Neutrophil (primary cell): ENCODE data around the gene STRIP1.

Source experiments
- H3K27ac ChIP-seq: fragments of 200-600 bp; sonication (generic); 2 replicates; pipeline ENCODE4 v1.5.1; 2016; ENCODE audit warnings: mild to moderate bottlenecking, moderate library complexity
- H3K27me3 ChIP-seq: fragments of 200-600 bp; sonication (generic); 2 replicates; pipeline ENCODE4 v1.6.0; 2016; ENCODE audit warnings: mild to moderate bottlenecking
- H3K36me3 ChIP-seq: fragments of 200-600 bp; sonication (generic); 2 replicates; pipeline ENCODE4 v1.5.1; 2017
- H3K4me1 ChIP-seq, 2 experiments: fragments of 200-600 bp in 1 of 2; sonication (generic) in 1 of 2; 1 replicate in 1 of 2; 2 replicates in 1 of 2; pipeline versions ENCODE4 v1.5.1 to v1.6.1; 2013 to 2016; ENCODE audit warnings: low read depth in 1 of 2, low read length in 1 of 2, mild to moderate bottlenecking in 1 of 2, moderate library complexity in 1 of 2; ENCODE audit not compliant: control insufficient read depth in 1 of 2, insufficient read depth in 1 of 2
- H3K4me3 ChIP-seq, 2 experiments: fragments of 200-600 bp in 1 of 2; sonication (generic) in 1 of 2; 1 replicate in 1 of 2; 2 replicates in 1 of 2; pipeline ENCODE4 v1.5.1; 2013 to 2016; ENCODE audit warnings: low read depth in 1 of 2, low read length in 1 of 2, mild to moderate bottlenecking in 1 of 2, moderate library complexity in 1 of 2
- H3K9me3 ChIP-seq: fragments of 200-600 bp; sonication (generic); 2 replicates; pipeline ENCODE4 v1.5.1; 2016
- TF ChIP-seq, protein P1 (sequence below): fragments of 200-600 bp; sonication (generic); IDR thresholded peaks from 2 replicates; pipeline ENCODE4 v1.5.1; 2016; ENCODE audit warnings: antibody characterized with exemption

Gene STRIP1

DNA sequence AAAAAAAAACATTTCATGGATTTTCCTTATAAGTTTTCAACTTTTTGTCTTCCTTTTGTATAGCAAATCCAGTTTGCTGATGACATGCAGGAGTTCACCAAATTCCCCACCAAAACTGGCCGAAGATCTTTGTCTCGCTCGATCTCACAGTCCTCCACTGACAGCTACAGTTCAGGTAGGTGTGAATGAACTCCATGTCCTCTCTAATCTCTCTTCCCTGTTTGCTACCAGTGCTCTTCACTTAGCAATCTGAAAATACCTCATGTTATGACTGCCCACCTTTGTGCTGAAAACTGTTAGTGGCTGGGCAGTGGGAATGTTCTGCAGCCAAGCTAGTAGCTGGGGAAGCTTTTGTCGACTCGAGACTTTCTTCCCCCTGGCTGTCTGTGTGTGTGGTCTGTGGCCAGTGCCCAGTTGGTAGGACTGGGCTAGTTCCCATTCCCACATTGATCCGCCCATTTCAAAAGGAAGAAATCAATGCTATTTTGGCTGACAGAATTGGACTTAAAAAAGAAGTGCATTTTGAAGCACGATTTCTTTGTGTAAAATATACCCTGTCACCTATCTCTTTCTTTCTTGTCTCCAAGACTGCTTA, 25.4 kb upstream of the STRIP1 start:
- Histone ChIP-seq H3K36me3 (peaks cover 52% of the 10 kb centered on the region), H3K9me3 (no peaks in the 10 kb centered on the region)
- TF ChIP-seq, protein P1, sequence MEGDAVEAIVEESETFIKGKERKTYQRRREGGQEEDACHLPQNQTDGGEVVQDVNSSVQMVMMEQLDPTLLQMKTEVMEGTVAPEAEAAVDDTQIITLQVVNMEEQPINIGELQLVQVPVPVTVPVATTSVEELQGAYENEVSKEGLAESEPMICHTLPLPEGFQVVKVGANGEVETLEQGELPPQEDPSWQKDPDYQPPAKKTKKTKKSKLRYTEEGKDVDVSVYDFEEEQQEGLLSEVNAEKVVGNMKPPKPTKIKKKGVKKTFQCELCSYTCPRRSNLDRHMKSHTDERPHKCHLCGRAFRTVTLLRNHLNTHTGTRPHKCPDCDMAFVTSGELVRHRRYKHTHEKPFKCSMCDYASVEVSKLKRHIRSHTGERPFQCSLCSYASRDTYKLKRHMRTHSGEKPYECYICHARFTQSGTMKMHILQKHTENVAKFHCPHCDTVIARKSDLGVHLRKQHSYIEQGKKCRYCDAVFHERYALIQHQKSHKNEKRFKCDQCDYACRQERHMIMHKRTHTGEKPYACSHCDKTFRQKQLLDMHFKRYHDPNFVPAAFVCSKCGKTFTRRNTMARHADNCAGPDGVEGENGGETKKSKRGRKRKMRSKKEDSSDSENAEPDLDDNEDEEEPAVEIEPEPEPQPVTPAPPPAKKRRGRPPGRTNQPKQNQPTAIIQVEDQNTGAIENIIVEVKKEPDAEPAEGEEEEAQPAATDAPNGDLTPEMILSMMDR: no peak

DNA sequence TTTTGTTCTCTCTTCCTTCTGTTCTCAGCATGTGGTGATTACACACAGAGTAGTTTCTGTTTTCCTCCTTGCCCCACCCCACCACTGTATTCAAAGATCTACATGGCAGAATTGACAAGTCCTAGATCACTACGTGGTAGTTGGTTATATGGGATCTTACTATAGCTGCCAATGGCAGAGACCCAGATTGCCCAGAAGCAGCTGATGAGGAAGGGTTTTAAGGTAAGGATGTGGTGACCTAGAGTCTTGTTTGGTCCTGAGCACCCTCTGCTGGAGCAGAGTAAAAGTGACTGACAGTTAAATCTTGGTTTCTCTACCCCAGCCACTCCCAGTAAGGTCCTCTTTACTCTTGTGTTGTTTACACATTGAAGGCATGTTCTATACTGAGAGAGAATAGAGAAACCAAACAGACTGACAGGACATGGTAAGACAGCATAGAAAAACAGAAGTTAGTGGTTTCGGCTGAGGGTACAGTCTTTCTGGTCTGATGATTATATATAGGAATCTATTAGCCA, 22.8 kb upstream of the STRIP1 start:
- peaks cover 77% of the 10 kb centered on the region for H3K36me3 ChIP-seq
- TF ChIP-seq, protein P1: no peak
- H3K9me3 ChIP-seq: no peaks in the 10 kb centered on the region
- H3K4me1 ChIP-seq: no peaks in the 10 kb centered on the region
- no peak overlapping the region for H3K4me3 ChIP-seq
- no peak overlapping the region for H3K27ac ChIP-seq
- H3K27me3 ChIP-seq: no peaks in the 10 kb centered on the region

More for the DNA sequence above, 25.4 kb upstream of the STRIP1 start:
- Histone ChIP-seq H3K27me3 (no peaks in the 10 kb centered on the region), H3K4me1 (peaks cover 7 to 8% of the 10 kb centered on the region in 2 experiments), H3K4me3 (no peak overlapping the region), H3K27ac (no peak overlapping the region)

DNA sequence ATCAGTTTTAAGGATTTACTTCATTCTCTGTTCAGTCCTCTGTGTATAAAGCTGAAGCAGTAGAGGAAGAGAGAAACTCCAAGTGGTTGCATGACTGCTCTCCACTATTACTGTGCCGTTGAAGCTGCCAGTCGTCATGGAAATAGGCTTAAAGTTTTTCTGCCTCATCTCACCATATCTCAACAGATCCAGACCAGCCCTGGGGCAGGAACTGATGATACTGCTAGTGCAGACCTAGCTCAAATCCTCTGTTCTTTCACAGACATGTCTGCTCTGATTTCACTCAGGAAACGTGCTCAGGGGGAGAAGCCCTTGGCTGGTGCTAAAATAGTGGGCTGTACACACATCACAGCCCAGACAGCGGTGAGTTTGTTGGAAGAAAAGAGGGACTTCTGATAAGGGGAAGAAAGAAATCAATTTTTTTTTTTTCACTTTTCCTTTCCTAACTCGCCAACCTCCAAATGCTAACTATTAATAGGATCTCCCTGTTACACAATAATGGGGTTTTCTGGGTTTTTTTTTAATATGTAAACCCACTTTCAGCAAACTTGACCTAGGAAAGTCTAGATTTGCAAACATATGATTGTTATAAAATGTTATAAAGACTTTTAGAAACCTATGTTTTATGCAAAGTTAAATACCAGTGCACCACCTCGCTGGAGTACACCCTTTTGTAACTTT, 22.2 kb upstream of the STRIP1 start:
- no peaks in the 10 kb centered on the region for H3K9me3 ChIP-seq
- peaks cover 84% of the 10 kb centered on the region for H3K36me3 ChIP-seq
- H3K4me1 ChIP-seq: no peaks in the 10 kb centered on the region
- no peaks in the 10 kb centered on the region for H3K27me3 ChIP-seq
- TF ChIP-seq, protein P1: no peak
- no peak overlapping the region for H3K4me3 ChIP-seq
- no peak overlapping the region for H3K27ac ChIP-seq

DNA sequence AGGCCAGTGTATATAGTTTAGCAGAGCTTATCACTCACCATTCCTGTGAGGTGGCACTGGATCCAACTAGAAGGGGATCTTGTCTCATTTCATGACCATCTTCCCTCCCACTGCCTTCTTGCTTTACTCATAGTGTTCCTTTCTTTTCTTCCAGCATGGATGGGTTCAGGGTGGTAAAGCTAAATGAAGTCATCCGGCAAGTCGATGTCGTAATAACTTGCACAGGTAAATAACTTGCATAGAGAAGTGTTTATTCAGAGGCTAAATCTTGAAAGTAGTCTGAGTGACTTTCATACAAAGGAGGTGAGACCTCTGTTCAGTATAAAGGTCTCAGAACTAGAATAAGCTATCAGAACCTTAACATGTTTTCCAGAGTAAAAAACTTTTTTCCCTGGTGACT, 16.6 kb upstream of the STRIP1 start:
- H3K27me3 ChIP-seq: no peaks in the 10 kb centered on the region
- no peaks in the 10 kb centered on the region for H3K9me3 ChIP-seq
- H3K27ac ChIP-seq: no peak overlapping the region
- TF ChIP-seq, protein P1: no peak
- H3K4me1 ChIP-seq: no peaks in the 10 kb centered on the region
- H3K4me3 ChIP-seq: no peak overlapping the region
- H3K36me3 ChIP-seq: peaks cover 100% of the 10 kb centered on the region

DNA sequence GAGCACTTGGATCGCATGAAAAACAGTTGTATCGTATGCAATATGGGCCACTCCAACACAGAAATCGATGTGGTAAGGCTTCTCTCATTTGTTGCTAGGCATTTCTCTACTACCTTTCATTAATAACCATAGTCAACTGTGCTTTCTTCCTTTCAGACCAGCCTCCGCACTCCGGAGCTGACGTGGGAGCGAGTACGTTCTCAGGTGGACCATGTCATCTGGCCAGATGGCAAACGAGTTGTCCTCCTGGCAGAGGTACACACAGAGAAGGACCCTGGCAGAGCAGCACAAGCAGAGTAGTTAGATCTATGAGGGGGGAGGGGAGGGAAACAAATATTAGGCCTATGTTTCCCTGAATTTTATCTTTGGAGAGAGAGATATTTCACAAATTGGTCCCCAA, 16.0 kb upstream of the STRIP1 start:
- Histone ChIP-seq H3K36me3 (peaks cover 100% of the 10 kb centered on the region), H3K9me3 (no peaks in the 10 kb centered on the region), H3K4me1 (no peaks in the 10 kb centered on the region), H3K4me3 (no peak overlapping the region), H3K27me3 (no peaks in the 10 kb centered on the region), H3K27ac (no peak overlapping the region)
- TF ChIP-seq, protein P1: no peak
